Esophagus muscularis mucosa (tissue), 4 donors: ENCODE measurements around the gene EDC3. TPM values are rescaled to one million over a fixed set of nuclear protein-coding genes. Genes with fewer than 3 reads are reported as not detected.

Source experiments
- DNase-seq: peaks from one replicate; pipeline ENCODE4 v3.0.0-alpha.2; 2017; ENCODE audit errors: extremely low spot score
- H3K27ac ChIP-seq, 4 donors: fragments of 200-600 bp; sonication (generic); replicated peaks in 1 of 4; 1 replicate in 3 of 4; 2 replicates in 1 of 4; pipeline ENCODE4 v1.5.1; 2016 to 2019; ENCODE audit warnings: mild to moderate bottlenecking in 1 of 4
- H3K27me3 ChIP-seq, 4 donors: fragments of 200-600 bp; sonication (generic); one replicate each; pipeline versions ENCODE4 v1.5.1 to v1.6.0; 2016 to 2019
- H3K36me3 ChIP-seq, 4 donors: fragments of 200-600 bp; sonication (generic); one replicate each; pipeline ENCODE4 v1.5.1; 2016 to 2019
- H3K4me1 ChIP-seq, 4 donors: fragments of 200-600 bp; sonication (generic); one replicate each; pipeline ENCODE4 v1.5.1; 2016 to 2019
- H3K4me3 ChIP-seq, 4 donors: fragments of 200-600 bp; sonication (generic); 1 replicate in 2 of 4; 2 replicates in 2 of 4; pipeline ENCODE4 v1.5.1; 2016 to 2019; ENCODE audit warnings: mild to moderate bottlenecking in 4 of 4, moderate library complexity in 1 of 4
- H3K9me3 ChIP-seq, 4 donors: fragments of 200-600 bp; sonication (generic); 1 replicate in 3 of 4; 2 replicates in 1 of 4; pipeline ENCODE4 v1.5.1; 2016 to 2019
- EP300 ChIP-seq: sonication (generic); formaldehyde crosslinking; IDR thresholded peaks from one replicate; pipeline ENCODE4 v1.6.1; 2017; ENCODE audit warnings: antibody characterized with exemption
- POLR2A ChIP-seq: fragments of 450-650 bp; IDR thresholded peaks from one replicate; pipeline ENCODE4 v1.6.1; 2017; ENCODE audit warnings: antibody characterized with exemption, moderate library complexity, mild to moderate bottlenecking, low read depth
- POLR2AphosphoS5 ChIP-seq, 2 donors: sonication (generic); formaldehyde crosslinking; IDR thresholded peaks; one replicate each; pipeline ENCODE4 v1.6.1; 2017; ENCODE audit warnings: antibody characterized with exemption in 2 of 2
- WGBS: methylation state at CpG from one replicate; pipeline ENCODE4 v1.1.5; 2018; 5-methylcytosine and 5-hydroxymethylcytosine counted together
- intact Hi-C: fragments of 100-400 bp; cut with DNase I; formaldehyde crosslinking; loops from one replicate; pipeline ENCODE4 v1.15.1; 2023
- total RNA-seq, 4 donors: library from RNA; depleted of rRNA; stranded (reverse); fragments of >200 nt; gene quantifications; one replicate each; pipeline versions ENCODE4 v1.1.0 to v1.2.1, GENCODE V29; 2016
- TF ChIP-seq, protein P1 (sequence below), 3 experiments: fragments of 200-600 bp in 2 of 3; fragments of 450-650 bp in 1 of 3; sonication (generic) in 2 of 3; IDR thresholded peaks; one replicate each; pipeline ENCODE4 v1.5.1; 2017 to 2019; ENCODE audit warnings: antibody characterized with exemption in 3 of 3, mild to moderate bottlenecking in 2 of 3, moderate library complexity in 1 of 3

EDC3 gene
- total RNA-seq, 4 donors from 2014 or later = 9.6 to 19.5 (median 17.9) TPM

DNA sequence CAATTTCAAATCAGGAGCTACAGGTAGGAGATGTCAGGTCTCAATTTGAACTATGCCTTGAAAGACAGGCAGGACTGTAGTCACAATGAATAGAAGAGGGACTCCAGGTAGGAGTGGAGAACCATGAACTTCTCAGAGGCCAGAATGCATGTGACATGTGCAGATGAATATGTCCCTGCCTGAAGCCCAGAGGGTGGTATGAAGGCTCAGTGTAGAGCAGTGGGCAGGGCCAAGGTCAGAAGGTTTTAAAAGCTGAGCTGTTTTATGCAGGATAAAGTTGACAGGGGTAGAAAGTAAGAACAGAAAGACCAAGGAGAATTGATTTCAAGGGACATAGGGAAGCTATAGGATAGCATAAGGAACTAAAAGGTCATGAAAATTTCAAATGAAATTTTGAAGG lies 49.3 kb downstream of the EDC3 start:
- H3K36me3 ChIP-seq = peaks cover 0 to 23% (median 4%) of the 10 kb centered on the region in 4 donors
- H3K9me3 ChIP-seq = no peaks in the 10 kb centered on the region
- intact Hi-C loops = no loop called here
- no peak overlapping the region for H3K4me3 ChIP-seq
- no peaks in the 10 kb centered on the region for H3K27me3 ChIP-seq
- no peak overlapping the region for H3K27ac ChIP-seq
- TF ChIP-seq, protein P1, sequence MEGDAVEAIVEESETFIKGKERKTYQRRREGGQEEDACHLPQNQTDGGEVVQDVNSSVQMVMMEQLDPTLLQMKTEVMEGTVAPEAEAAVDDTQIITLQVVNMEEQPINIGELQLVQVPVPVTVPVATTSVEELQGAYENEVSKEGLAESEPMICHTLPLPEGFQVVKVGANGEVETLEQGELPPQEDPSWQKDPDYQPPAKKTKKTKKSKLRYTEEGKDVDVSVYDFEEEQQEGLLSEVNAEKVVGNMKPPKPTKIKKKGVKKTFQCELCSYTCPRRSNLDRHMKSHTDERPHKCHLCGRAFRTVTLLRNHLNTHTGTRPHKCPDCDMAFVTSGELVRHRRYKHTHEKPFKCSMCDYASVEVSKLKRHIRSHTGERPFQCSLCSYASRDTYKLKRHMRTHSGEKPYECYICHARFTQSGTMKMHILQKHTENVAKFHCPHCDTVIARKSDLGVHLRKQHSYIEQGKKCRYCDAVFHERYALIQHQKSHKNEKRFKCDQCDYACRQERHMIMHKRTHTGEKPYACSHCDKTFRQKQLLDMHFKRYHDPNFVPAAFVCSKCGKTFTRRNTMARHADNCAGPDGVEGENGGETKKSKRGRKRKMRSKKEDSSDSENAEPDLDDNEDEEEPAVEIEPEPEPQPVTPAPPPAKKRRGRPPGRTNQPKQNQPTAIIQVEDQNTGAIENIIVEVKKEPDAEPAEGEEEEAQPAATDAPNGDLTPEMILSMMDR (IDR thresholded peaks at IDR 0.05) = no peak
- TF ChIP-seq POLR2AphosphoS5 (IDR thresholded peaks at IDR 0.05) (no peak), EP300 (no peak), POLR2A (no peak)
- DNase-seq = no peak
- H3K4me1 ChIP-seq = peaks cover 26 to 46% (median 33%) of the 10 kb centered on the region in 4 donors

DNA sequence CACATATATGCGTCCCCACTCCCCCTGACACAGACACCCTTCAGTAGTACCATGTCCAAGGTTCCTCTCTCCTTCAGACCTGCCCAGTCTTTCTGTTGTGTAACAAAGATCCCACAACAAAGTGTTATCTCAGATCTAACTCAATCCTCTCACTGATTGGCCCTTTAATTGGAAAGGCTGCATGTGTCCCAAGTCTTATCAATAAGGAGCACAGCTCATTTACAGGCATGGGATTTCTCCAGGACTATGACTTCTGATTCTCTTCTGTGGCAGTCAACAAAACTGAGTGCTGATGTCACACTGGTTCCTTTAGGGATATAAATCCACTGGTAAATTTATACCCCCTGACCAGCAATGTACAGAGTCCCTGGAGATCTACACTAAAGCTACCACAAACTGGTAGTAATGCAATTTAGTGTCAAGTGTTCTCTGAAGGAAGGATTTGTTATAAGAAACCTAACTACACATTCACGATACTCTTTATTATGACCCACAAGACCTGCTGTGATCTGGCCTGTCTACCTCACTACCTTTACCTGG lies 52.1 kb downstream of the EDC3 start:
- Histone ChIP-seq H3K4me3 (no peak overlapping the region), H3K4me1 (peaks cover 16 to 32% (median 18%) of the 10 kb centered on the region in 4 donors), H3K27ac (no peak overlapping the region), H3K9me3 (no peaks in the 10 kb centered on the region), H3K27me3 (no peaks in the 10 kb centered on the region), H3K36me3 (peaks cover 14 to 51% (median 28%) of the 10 kb centered on the region in 4 donors)
- WGBS = 88% methylated on average over 2 of the region's 2 CpGs
- no peak for DNase-seq
- intact Hi-C loops = no loop called here
- TF ChIP-seq POLR2A (no peak), EP300 (no peak), POLR2AphosphoS5 (IDR thresholded peaks at IDR 0.05) (no peak)
- TF ChIP-seq, protein P1 (IDR thresholded peaks at IDR 0.05) = no peak

DNA sequence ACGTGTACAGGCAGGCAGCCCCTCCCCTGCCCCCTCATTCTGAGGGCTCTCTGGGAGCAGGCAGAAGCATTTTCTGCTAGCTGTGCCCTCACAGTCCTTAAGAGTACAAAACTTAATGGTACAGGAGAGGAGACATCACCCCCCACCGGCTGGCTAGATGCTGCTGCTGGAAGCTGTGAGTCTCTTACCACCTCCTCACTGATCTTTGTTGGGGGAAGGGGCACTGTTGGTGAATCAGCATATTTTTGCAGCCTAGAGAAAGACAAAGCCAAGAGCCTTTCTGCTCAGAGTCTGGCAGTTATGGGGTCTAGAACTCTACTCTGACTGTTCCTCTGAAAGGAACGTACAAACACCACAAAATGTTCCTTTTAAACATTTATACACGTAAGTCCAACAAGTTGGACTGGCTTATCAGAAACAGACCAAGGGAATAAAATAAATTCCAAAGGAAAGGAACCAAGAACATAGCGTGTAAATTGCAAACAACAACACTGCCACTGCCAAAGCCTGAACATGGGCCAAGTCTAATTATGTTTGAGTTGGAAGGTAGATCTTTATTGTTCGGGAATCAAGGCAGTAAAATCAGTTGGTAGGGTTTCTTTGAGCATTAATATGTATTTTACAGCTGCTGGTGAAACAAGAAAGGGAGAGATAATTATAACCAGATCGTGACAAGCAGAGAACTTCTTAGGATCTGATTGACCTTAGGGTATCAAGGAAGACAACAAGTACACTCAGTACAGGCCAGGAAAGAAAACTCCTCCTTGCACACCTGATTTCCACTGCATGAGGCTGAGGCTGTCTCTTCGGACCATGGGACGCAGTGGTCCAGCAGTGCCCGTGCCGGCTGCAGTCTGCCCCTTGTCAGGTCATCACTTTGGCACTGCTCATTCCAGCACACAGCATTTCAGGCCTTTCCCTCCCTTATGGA lies 52.8 kb downstream of the EDC3 start:
- intact Hi-C loops = no loop called here
- Histone ChIP-seq H3K36me3 (peaks cover 14 to 58% (median 35%) of the 10 kb centered on the region in 4 donors), H3K27ac (peak overlapping the region in 1 of 4 donors; percentile 6), H3K4me1 (peaks cover 16 to 32% (median 18%) of the 10 kb centered on the region in 4 donors), H3K4me3 (no peak overlapping the region), H3K9me3 (no peaks in the 10 kb centered on the region), H3K27me3 (no peaks in the 10 kb centered on the region)
- TF ChIP-seq POLR2AphosphoS5 (IDR thresholded peaks at IDR 0.05) = no peak
- TF ChIP-seq EP300 = no peak
- no peak for TF ChIP-seq POLR2A
- TF ChIP-seq, protein P1 (IDR thresholded peaks at IDR 0.05) = no peak
- DNase-seq = no peak
- WGBS = 63% methylated on average over 11 of the region's 11 CpGs

DNA sequence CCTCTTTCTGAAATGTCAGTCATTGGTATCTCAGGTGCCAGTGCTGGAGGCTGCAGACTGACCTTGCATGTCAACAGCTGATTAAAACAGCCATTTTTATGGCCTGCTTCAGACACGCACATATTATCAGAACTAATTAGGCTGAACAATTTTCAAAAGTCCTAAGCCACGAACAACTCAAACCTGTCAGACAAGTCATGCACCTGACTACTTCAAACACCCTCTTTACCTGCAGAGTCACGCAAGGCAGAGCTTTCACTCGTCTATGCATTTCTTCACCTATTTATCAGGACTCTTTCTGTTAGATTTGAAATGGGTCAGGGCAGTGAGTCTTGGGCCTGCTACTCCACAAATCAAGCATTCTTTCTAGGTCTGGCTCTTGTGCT lies 53.5 kb downstream of the EDC3 start:
- Histone ChIP-seq H3K4me3 (no peak overlapping the region), H3K36me3 (peaks cover 14 to 65% (median 41%) of the 10 kb centered on the region in 4 donors), H3K9me3 (no peaks in the 10 kb centered on the region), H3K27me3 (no peaks in the 10 kb centered on the region), H3K4me1 (peaks cover 16 to 32% (median 18%) of the 10 kb centered on the region in 4 donors), H3K27ac (peak overlapping the region in 1 of 4 donors; percentile 6)
- no peak for DNase-seq
- TF ChIP-seq EP300 = no peak
- WGBS = 87% methylated on average over 4 of the region's 4 CpGs
- intact Hi-C loops = no loop called here

DNA sequence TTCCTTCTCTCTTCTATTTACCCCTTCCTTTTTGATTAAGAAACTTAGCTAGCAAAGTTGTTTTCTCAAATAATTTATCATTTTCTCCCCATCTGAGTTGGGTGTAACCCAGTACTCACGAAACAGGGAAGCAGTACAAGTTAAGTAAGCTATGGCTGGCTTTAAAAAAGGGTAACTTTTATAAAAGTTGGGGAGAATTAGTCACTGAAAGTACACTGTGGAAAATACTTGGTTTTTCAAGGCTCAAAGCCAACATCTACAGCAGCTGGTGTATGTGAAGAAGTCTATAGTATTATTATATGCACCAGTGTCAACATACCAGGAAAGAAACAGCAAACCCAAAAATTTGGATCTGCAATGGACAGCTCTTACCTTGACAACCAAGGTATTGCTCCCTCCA lies 54.7 kb downstream of the EDC3 start:
- H3K27me3 ChIP-seq = no peaks in the 10 kb centered on the region
- no peak overlapping the region for H3K4me3 ChIP-seq
- peaks cover 16 to 29% (median 18%) of the 10 kb centered on the region in 4 donors for H3K4me1 ChIP-seq
- intact Hi-C loops = no loop called here
- no peaks in the 10 kb centered on the region for H3K9me3 ChIP-seq
- DNase-seq = no peak
- no peak for TF ChIP-seq EP300
- TF ChIP-seq POLR2AphosphoS5 (IDR thresholded peaks at IDR 0.05) = no peak
- TF ChIP-seq, protein P1 (IDR thresholded peaks at IDR 0.05) = no peak
- TF ChIP-seq POLR2A = no peak
- WGBS = 61% methylated on average over 1 of the region's 1 CpG
- peaks cover 18 to 73% (median 53%) of the 10 kb centered on the region in 4 donors for H3K36me3 ChIP-seq
- H3K27ac ChIP-seq = no peak overlapping the region
